T1000 (cell line): Measurements from ENCODE around the gene MEGF6.

Experiments used
- DNase-seq: peaks from one replicate; lab custom pipeline; 2025; ENCODE audit warnings: mixed read lengths; lab: John Stamatoyannopoulos, UW

MEGF6 gene

GRCh38 chr1:3609769-3610526 lies 1.4 kb downstream of the MEGF6 start:
- no peak for DNase-seq

- no peak for DNase-seq
Observed at GRCh38 chr1:3609016-3609768, 2.1 kb downstream of the MEGF6 start.

GRCh38 chr1:3608154-3608553 lies 3.2 kb downstream of the MEGF6 start:
- no peak for DNase-seq

- DNase-seq: no peak
Observed at GRCh38 chr1:3607703-3608065, 3.6 kb downstream of the MEGF6 start.

- DNase-seq: no peak
Observed at GRCh38 chr1:3606779-3607702, 4.3 kb downstream of the MEGF6 start.

- no peak for DNase-seq
Observed at GRCh38 chr1:3604997-3605823, 6.1 kb downstream of the MEGF6 start.

- no peak for DNase-seq
Observed at GRCh38 chr1:3604468-3604974, 6.8 kb downstream of the MEGF6 start.

GRCh38 chr1:3603571-3604467 lies 7.5 kb downstream of the MEGF6 start:
- no peak for DNase-seq

- no peak for DNase-seq
Observed at GRCh38 chr1:3603156-3603555, 8.2 kb downstream of the MEGF6 start.

- DNase-seq: no peak
Observed at GRCh38 chr1:3602375-3602774, 8.9 kb downstream of the MEGF6 start.

- DNase-seq: no peak
Observed at GRCh38 chr1:3601743-3602142, 9.6 kb downstream of the MEGF6 start.

- no peak for DNase-seq
Observed at GRCh38 chr1:3600354-3600753, 11.0 kb downstream of the MEGF6 start.

GRCh38 chr1:3599816-3600215 lies 11.5 kb downstream of the MEGF6 start:
- no peak for DNase-seq

- DNase-seq: no peak
Observed at GRCh38 chr1:3599286-3599811, 12.0 kb downstream of the MEGF6 start.

- no peak for DNase-seq
Observed at GRCh38 chr1:3598522-3599285, 12.6 kb downstream of the MEGF6 start.

GRCh38 chr1:3598051-3598491 lies 13.2 kb downstream of the MEGF6 start:
- no peak for DNase-seq

GRCh38 chr1:3597599-3597964 lies 13.7 kb downstream of the MEGF6 start:
- DNase-seq: no peak

- DNase-seq: no peak
Observed at GRCh38 chr1:3596663-3597598, 14.4 kb downstream of the MEGF6 start.
